NB4 (cell line): ENCODE measurements around the gene RAB7A.

Experiments used
- CTCF ChIP-seq: IDR thresholded peaks from one replicate; pipeline ENCODE4 v1.5.1; 2012; ENCODE audit warnings: low read depth, low read length
- MYC ChIP-seq: IDR thresholded peaks from 2 replicates; pipeline ENCODE4 v1.6.1; 2011; ENCODE audit warnings: low read depth, low read length

- TF ChIP-seq MYC (no peak), CTCF (no peak)
Measured at GRCh38 chr3:128735884-128736283, 9.9 kb downstream of the RAB7A start.
